ENCODE data around the gene MLLT6. TPM values are rescaled to one million over a fixed set of nuclear protein-coding genes. Genes with fewer than 3 reads are reported as not detected.
A peak's percentile ranks its signal among the peaks of the same experiment; 100 is the strongest.

Gene MLLT6
- total RNA-seq, 1 experiment from 2014 or later: 72.5 TPM

- Mint-ChIP-seq H3K4me3 (ENCODE audit: unreplicated experiment) (peak overlapping the region; percentile 79), H3K4me1 (ENCODE audit: low read depth, unreplicated experiment) (peaks cover 44% of the 10 kb centered on the region)
These were observed 41.9 kb downstream of the MLLT6 start for GRCh38 chr17:38746849-38747462.

GRCh38 chr17:38747463-38748148 is 42.5 kb downstream of the MLLT6 start:
- H3K27me3 ChIP-seq (replicated peaks; ENCODE audit: control insufficient read depth, insufficient read depth, low read length): no peaks in the 10 kb centered on the region
- Mint-ChIP-seq H3K27me3 (ENCODE audit: insufficient read depth, unreplicated experiment) (peaks cover 2% of the 10 kb centered on the region), H3K36me3 (ENCODE audit: insufficient read depth, unreplicated experiment) (peaks cover 38% of the 10 kb centered on the region), H3K4me3 (ENCODE audit: unreplicated experiment) (peak overlapping the region; percentile 79), H3K27ac (ENCODE audit: unreplicated experiment) (peak overlapping the region; percentile 81), H3K9me3 (ENCODE audit: unreplicated experiment) (no peaks in the 10 kb centered on the region), H3K4me1 (ENCODE audit: low read depth, unreplicated experiment) (peaks cover 42% of the 10 kb centered on the region)
- intact Hi-C loops (cut with micrococcal nuclease; ENCODE audit: unreplicated experiment): loop anchor here (2.0 kb wide), 1 partner anchor 17 kb away; the partner anchor contains the start of gene CISD3
- no peaks in the 10 kb centered on the region for H3K9me3 ChIP-seq
- BruUV-seq (replicated peaks): no TSS peak
- peak in 1 of 2 experiments; percentile 58 for DNase-seq
- peaks cover 27% of the 10 kb centered on the region for H3K4me1 ChIP-seq
- H3K36me3 ChIP-seq (ENCODE audit: control insufficient read depth, insufficient read depth, low read length): no peaks in the 10 kb centered on the region
- CTCF ChIA-PET: interaction anchor here (2.4 kb wide), 1 partner anchor 12 kb away, joined by 11 read pairs; no protein-coding TSS in a partner anchor
- H3K4me3 ChIP-seq (ENCODE audit: low read depth, low read length): peak overlapping the region; percentile 90
- peak in 1 of 2 experiments; percentile 16 for TF ChIP-seq CTCF (IDR thresholded peaks at IDR 0.05; ENCODE audit: insufficient read depth in 1 of 2, low read depth in 1 of 2, low read length in 1 of 2, severe bottlenecking in 1 of 2, unreplicated experiment in 1 of 2)
- POLR2A ChIA-PET: no interaction called here

More at GRCh38 chr17:38746849-38747462, 41.9 kb downstream of the MLLT6 start:
- DNase-seq: no peak
- CTCF ChIA-PET: interaction anchor here (0.5 to 2.4 kb wide), 3 partner anchors 10 to 17 kb away, joined by 3 to 11 read pairs (median 4); partner anchors contain the start of gene CISD3
- POLR2A ChIA-PET: no interaction called here
- no TSS peak for BruUV-seq (replicated peaks)
- Histone ChIP-seq H3K27me3 (replicated peaks; ENCODE audit: control insufficient read depth, insufficient read depth, low read length) (no peaks in the 10 kb centered on the region), H3K9me3 (no peaks in the 10 kb centered on the region), H3K4me3 (ENCODE audit: low read depth, low read length) (peak overlapping the region; percentile 90), H3K4me1 (peaks cover 27% of the 10 kb centered on the region), H3K36me3 (ENCODE audit: control insufficient read depth, insufficient read depth, low read length) (no peaks in the 10 kb centered on the region)
- Mint-ChIP-seq H3K27ac (ENCODE audit: unreplicated experiment) (peak overlapping the region; percentile 1), H3K36me3 (ENCODE audit: insufficient read depth, unreplicated experiment) (peaks cover 34% of the 10 kb centered on the region), H3K27me3 (ENCODE audit: insufficient read depth, unreplicated experiment) (peaks cover 2% of the 10 kb centered on the region), H3K9me3 (ENCODE audit: unreplicated experiment) (no peaks in the 10 kb centered on the region)
- no peak for TF ChIP-seq CTCF (IDR thresholded peaks at IDR 0.05; ENCODE audit: insufficient read depth in 1 of 2, low read depth in 1 of 2, low read length in 1 of 2, severe bottlenecking in 1 of 2, unreplicated experiment in 1 of 2)
- intact Hi-C loops (cut with micrococcal nuclease; ENCODE audit: unreplicated experiment): no loop called here

GRCh38 chr17:38748149-38748891 is 43.2 kb downstream of the MLLT6 start, which contains the start of gene PCGF2:
Gene PCGF2, minus strand, starts transcription at chr17:38748336. Its CDS starts 7,934 bp downstream, at chr17:38740402.
- intact Hi-C loops (cut with micrococcal nuclease; ENCODE audit: unreplicated experiment): loop anchor here (2.0 kb wide), 1 partner anchor 18 kb away; the partner anchor contains the start of gene CISD3
- Histone ChIP-seq H3K4me1 (peaks cover 27% of the 10 kb centered on the region), H3K9me3 (no peaks in the 10 kb centered on the region), H3K36me3 (ENCODE audit: control insufficient read depth, insufficient read depth, low read length) (no peaks in the 10 kb centered on the region), H3K27me3 (replicated peaks; ENCODE audit: control insufficient read depth, insufficient read depth, low read length) (no peaks in the 10 kb centered on the region), H3K4me3 (ENCODE audit: low read depth, low read length) (peak within 1 kb of the TSS; percentile 90)
- Mint-ChIP-seq H3K9me3 (ENCODE audit: unreplicated experiment) (no peaks in the 10 kb centered on the region), H3K27ac (ENCODE audit: unreplicated experiment) (peak within 1 kb of the TSS; percentile 81), H3K36me3 (ENCODE audit: insufficient read depth, unreplicated experiment) (peaks cover 41% of the 10 kb centered on the region), H3K4me1 (ENCODE audit: low read depth, unreplicated experiment) (peaks cover 37% of the 10 kb centered on the region), H3K4me3 (ENCODE audit: unreplicated experiment) (peak within 1 kb of the TSS; percentile 79), H3K27me3 (ENCODE audit: insufficient read depth, unreplicated experiment) (peaks cover 2% of the 10 kb centered on the region)
- DNase-seq: peak; percentile 92 to 96
- POLR2A ChIA-PET: no interaction called here
- CTCF ChIA-PET: no interaction called here
- TF ChIP-seq CTCF (IDR thresholded peaks at IDR 0.05; ENCODE audit: insufficient read depth in 1 of 2, low read depth in 1 of 2, low read length in 1 of 2, severe bottlenecking in 1 of 2, unreplicated experiment in 1 of 2): no peak
- BruUV-seq (replicated peaks): no TSS peak

Measured in Caco-2 (cell line).